HL-60 (cell line): ENCODE results near the gene NCS1.

Experiments
- POLR2AphosphoS5 ChIP-seq: IDR thresholded peaks from 2 replicates; pipeline ENCODE4 v1.6.1; 2012; ENCODE audit warnings: low read depth
- TF ChIP-seq, protein P1 (sequence below): IDR thresholded peaks from one replicate; pipeline ENCODE4 v1.5.1; 2011; ENCODE audit warnings: low read length, control low read depth, inconsistent platforms; ENCODE audit not compliant: insufficient read depth

DNA sequence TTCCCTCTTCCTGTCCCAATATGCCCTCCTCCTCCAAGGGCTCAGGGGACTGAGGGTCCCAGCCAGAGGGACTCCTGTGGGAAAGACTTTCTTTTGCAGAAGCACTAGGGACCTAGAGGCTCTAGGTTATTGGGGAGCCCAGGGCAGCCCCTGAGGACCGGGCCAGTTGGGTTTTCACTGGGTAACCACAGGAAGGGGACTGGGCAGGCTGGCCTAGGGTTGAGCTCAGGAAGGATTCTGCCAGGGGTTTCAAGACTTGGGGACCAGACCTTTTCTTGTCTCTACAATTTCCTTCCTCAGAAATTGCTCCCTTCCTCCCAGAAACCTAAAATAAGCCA lies 69.0 kb downstream of the NCS1 start:
- no peak for TF ChIP-seq POLR2AphosphoS5
- TF ChIP-seq, protein P1, sequence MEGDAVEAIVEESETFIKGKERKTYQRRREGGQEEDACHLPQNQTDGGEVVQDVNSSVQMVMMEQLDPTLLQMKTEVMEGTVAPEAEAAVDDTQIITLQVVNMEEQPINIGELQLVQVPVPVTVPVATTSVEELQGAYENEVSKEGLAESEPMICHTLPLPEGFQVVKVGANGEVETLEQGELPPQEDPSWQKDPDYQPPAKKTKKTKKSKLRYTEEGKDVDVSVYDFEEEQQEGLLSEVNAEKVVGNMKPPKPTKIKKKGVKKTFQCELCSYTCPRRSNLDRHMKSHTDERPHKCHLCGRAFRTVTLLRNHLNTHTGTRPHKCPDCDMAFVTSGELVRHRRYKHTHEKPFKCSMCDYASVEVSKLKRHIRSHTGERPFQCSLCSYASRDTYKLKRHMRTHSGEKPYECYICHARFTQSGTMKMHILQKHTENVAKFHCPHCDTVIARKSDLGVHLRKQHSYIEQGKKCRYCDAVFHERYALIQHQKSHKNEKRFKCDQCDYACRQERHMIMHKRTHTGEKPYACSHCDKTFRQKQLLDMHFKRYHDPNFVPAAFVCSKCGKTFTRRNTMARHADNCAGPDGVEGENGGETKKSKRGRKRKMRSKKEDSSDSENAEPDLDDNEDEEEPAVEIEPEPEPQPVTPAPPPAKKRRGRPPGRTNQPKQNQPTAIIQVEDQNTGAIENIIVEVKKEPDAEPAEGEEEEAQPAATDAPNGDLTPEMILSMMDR: no peak
